ENCODE results near the gene GUCY2C. TPM values are rescaled to one million over a fixed set of nuclear protein-coding genes. Genes with fewer than 3 reads are reported as not detected.

GUCY2C gene
- polyA plus RNA-seq, 1 experiment: not detected

DNA sequence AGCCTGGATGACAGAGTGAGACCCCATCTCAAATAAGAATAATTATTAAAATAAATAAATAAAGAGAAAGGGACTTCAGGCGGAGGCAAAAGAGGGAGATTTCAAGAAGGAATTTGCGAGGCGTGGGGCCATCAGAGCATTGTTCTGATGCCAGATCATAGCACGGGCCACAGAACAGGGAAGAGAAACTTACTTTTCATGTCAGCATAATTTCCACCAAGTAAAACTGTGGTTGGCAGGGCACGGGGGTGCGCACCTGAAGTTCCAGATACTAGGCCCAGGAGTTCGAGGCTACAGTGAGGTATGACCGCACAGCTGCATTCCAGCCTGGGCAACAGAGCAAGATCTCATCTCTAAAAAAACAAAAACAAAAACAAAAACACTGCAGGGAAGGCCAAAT is 117.8 kb downstream of the GUCY2C start:
- H3K9me3 ChIP-seq (ENCODE audit: control insufficient read depth, insufficient read depth, low read length): no peaks in the 10 kb centered on the region
- DNase-seq (ENCODE audit: low read depth, low spot score): no peak
- ChIA-PET CTCF (no interaction called here), POLR2A (no interaction called here)
- no peak overlapping the region for H3K4me3 ChIP-seq (ENCODE audit: low read depth, low read length)
- H3K27ac ChIP-seq (ENCODE audit: low read depth, low read length): no peak overlapping the region
- TF ChIP-seq, protein P1, sequence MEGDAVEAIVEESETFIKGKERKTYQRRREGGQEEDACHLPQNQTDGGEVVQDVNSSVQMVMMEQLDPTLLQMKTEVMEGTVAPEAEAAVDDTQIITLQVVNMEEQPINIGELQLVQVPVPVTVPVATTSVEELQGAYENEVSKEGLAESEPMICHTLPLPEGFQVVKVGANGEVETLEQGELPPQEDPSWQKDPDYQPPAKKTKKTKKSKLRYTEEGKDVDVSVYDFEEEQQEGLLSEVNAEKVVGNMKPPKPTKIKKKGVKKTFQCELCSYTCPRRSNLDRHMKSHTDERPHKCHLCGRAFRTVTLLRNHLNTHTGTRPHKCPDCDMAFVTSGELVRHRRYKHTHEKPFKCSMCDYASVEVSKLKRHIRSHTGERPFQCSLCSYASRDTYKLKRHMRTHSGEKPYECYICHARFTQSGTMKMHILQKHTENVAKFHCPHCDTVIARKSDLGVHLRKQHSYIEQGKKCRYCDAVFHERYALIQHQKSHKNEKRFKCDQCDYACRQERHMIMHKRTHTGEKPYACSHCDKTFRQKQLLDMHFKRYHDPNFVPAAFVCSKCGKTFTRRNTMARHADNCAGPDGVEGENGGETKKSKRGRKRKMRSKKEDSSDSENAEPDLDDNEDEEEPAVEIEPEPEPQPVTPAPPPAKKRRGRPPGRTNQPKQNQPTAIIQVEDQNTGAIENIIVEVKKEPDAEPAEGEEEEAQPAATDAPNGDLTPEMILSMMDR (IDR thresholded peaks at IDR 0.05; ENCODE audit: low read depth, low read length): no peak
- H3K27me3 ChIP-seq (ENCODE audit: control insufficient read depth, insufficient read depth, low read length): peaks cover 3% of the 10 kb centered on the region

DNA sequence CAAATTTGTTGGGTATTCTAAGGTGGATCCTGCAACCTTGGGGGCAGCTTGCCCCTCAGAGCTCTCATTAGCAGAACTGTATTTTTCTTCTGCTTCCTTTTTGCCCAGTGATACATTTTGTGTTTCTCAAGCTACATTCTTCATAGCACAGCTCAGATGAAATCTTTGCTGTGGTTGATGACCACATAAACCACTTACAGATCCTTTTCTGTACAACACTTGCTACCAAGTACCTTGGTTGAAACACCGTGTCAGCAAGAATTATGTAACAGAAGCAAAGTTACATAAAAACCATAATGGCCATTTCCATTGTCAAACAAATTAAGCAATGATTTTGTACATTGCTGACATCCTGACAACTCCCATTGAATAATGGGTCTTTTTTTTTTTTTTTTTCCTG is 119.1 kb downstream of the GUCY2C start:
- Histone ChIP-seq H3K27ac (ENCODE audit: low read depth, low read length) (no peak overlapping the region), H3K9me3 (ENCODE audit: control insufficient read depth, insufficient read depth, low read length) (no peaks in the 10 kb centered on the region), H3K27me3 (ENCODE audit: control insufficient read depth, insufficient read depth, low read length) (peaks cover 3% of the 10 kb centered on the region), H3K4me3 (ENCODE audit: low read depth, low read length) (no peak overlapping the region)
- no peak for DNase-seq (ENCODE audit: low read depth, low spot score)
- ChIA-PET POLR2A (no interaction called here), CTCF (no interaction called here)
- TF ChIP-seq, protein P1 (IDR thresholded peaks at IDR 0.05; ENCODE audit: low read depth, low read length): no peak

DNA sequence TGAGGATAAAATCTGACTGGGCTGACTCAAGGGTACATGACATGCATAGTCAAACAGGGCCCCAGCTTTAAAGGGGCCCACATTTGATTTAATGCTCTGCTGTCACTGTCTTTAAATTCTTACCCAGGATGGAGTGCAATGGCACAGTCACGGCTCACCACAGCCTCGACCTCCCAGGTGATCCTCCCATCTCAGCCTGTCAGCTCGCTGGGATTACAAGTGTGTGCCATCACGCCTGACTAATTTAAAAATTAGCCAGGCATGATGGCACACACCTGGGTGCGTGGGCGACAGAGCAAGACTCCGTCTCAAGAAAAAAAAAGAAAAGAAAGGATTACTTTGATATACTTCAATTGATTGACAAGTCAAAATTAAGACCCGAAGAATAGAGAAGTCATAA is 119.5 kb downstream of the GUCY2C start:
- no peak overlapping the region for H3K4me3 ChIP-seq (ENCODE audit: low read depth, low read length)
- H3K27ac ChIP-seq (ENCODE audit: low read depth, low read length): no peak overlapping the region
- H3K9me3 ChIP-seq (ENCODE audit: control insufficient read depth, insufficient read depth, low read length): no peaks in the 10 kb centered on the region
- CTCF ChIA-PET: no interaction called here
- DNase-seq (ENCODE audit: low read depth, low spot score): no peak
- peaks cover 3% of the 10 kb centered on the region for H3K27me3 ChIP-seq (ENCODE audit: control insufficient read depth, insufficient read depth, low read length)
- POLR2A ChIA-PET: no interaction called here
- TF ChIP-seq, protein P1 (IDR thresholded peaks at IDR 0.05; ENCODE audit: low read depth, low read length): no peak

DNA sequence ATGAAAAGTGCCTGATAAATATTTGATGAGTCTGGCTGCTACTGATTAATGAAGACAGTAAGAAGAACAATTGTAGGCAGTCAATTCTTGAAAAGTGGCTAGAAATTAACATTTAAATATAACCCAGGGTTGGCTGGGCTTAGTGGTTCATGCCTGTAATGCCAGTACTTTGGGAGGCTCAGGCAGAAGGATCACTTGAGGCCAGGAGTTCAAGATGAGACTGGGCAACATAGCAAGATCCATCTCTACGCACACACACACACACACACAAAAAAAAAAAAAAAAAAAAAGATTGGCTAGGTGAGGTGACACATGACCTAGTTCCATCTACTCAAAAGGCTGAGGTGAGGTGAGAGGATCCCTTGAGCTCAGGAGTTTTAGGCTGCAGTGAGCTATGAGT is 120.8 kb downstream of the GUCY2C start:
- H3K27me3 ChIP-seq (ENCODE audit: control insufficient read depth, insufficient read depth, low read length): peaks cover 3% of the 10 kb centered on the region
- POLR2A ChIA-PET: no interaction called here
- TF ChIP-seq, protein P1 (IDR thresholded peaks at IDR 0.05; ENCODE audit: low read depth, low read length): no peak
- no peak overlapping the region for H3K27ac ChIP-seq (ENCODE audit: low read depth, low read length)
- no peak overlapping the region for H3K4me3 ChIP-seq (ENCODE audit: low read depth, low read length)
- H3K9me3 ChIP-seq (ENCODE audit: control insufficient read depth, insufficient read depth, low read length): no peaks in the 10 kb centered on the region
- DNase-seq (ENCODE audit: low read depth, low spot score): no peak
- CTCF ChIA-PET: interaction anchor here (0.7 kb wide), 1 partner anchor 42 kb away, joined by 5 read pairs; no protein-coding TSS in a partner anchor

DNA sequence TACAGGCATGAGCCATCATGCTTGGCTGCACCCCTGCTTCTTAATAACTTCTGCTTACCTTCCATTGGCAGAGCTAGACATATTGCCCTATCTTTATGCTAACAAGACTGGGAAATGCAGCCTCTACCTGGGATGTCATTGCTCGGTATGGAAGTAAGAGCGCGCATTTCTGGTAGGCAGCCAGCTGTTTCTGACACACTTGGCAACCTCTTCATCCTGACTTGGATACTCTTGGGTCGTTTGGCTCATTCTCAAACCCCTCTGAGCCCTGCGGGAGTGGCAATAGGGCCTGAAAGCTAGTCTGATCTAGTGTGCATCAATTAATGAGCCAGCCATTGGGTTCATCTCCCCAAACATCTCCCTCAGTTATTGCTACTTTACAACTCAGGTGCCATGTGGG is 123.3 kb downstream of the GUCY2C start:
- H3K4me3 ChIP-seq (ENCODE audit: low read depth, low read length): no peak overlapping the region
- DNase-seq (ENCODE audit: low read depth, low spot score): no peak
- TF ChIP-seq, protein P1 (IDR thresholded peaks at IDR 0.05; ENCODE audit: low read depth, low read length): no peak
- 0 out of 2 replicates have a peak, but pooled peaks cover under 1% of the 10 kb centered on the region for H3K9me3 ChIP-seq (ENCODE audit: control insufficient read depth, insufficient read depth, low read length)
- H3K27me3 ChIP-seq (ENCODE audit: control insufficient read depth, insufficient read depth, low read length): peaks cover 5% of the 10 kb centered on the region
- ChIA-PET CTCF (interaction anchor here (0.6 kb wide), 1 partner anchor 57 kb away, joined by 3 read pairs; no protein-coding TSS in a partner anchor), POLR2A (no interaction called here)
- no peak overlapping the region for H3K27ac ChIP-seq (ENCODE audit: low read depth, low read length)
